Kidney (tissue), 14 donors: ENCODE data around the gene MYL5. TPM values are rescaled to one million over a fixed set of nuclear protein-coding genes. Genes with fewer than 3 reads are reported as not detected.
"Not testable (repeated sequence)": the region's sequence is repeated elsewhere in the genome, so short reads cannot be mapped to it uniquely, and the experiment has no call there.

ENCODE experiments used
- DNase-seq, 5 donors: peaks; one replicate each; pipeline ENCODE4 v3.0.0-alpha.2; 2013 to 2020
- FAIRE-seq: peaks from 2 replicates; lab custom pipeline; 2012; peaks lifted over from hg19 to GRCh38; lab: Jason Lieb, UNC
- H3K27ac ChIP-seq, 2 donors: one replicate each; pipeline ENCODE4 v1.7.0; 2013; ENCODE audit warnings: low read depth in 2 of 2, low read length in 2 of 2, inconsistent platforms in 1 of 2
- H3K27me3 ChIP-seq: one replicate; pipeline ENCODE4 v1.7.1; 2013; ENCODE audit warnings: low read length, inconsistent platforms; ENCODE audit not compliant: control insufficient read depth, insufficient read depth
- H3K36me3 ChIP-seq, 3 donors: one replicate each; pipeline versions ENCODE4 v1.7.0 to v1.7.1; 2013; ENCODE audit warnings: low read length in 3 of 3, control low read depth in 1 of 3, inconsistent platforms in 1 of 3; ENCODE audit not compliant: insufficient read depth in 3 of 3, control insufficient read depth in 2 of 3
- H3K4me1 ChIP-seq, 3 donors: one replicate each; pipeline versions ENCODE4 v1.7.0 to v1.7.1; 2013; ENCODE audit warnings: low read length in 3 of 3, inconsistent platforms in 1 of 3, low read depth in 1 of 3; ENCODE audit not compliant: control insufficient read depth in 2 of 3, insufficient read depth in 2 of 3
- H3K4me3 ChIP-seq, 3 donors: one replicate each; pipeline versions ENCODE4 v1.7.0 to v1.8.1; 2013; ENCODE audit warnings: low read length in 3 of 3, control low read depth in 1 of 3, inconsistent platforms in 1 of 3
- H3K9ac ChIP-seq, 3 donors: one replicate each; pipeline versions ENCODE4 v1.7.0 to v1.7.1; 2013; ENCODE audit warnings: low read length in 3 of 3, control low read depth in 1 of 3, inconsistent platforms in 1 of 3
- H3K9me3 ChIP-seq, 3 donors: one replicate each; pipeline versions ENCODE4 v1.7.0 to v1.7.1; 2013; ENCODE audit warnings: low read length in 3 of 3, control low read depth in 1 of 3, inconsistent platforms in 1 of 3; ENCODE audit not compliant: control insufficient read depth in 2 of 3, insufficient read depth in 1 of 3
- CTCF ChIP-seq: IDR thresholded peaks from 3 replicates; pipeline ENCODE4 v1.5.1; 2012; ENCODE audit warnings: mild to moderate bottlenecking, moderate library complexity, borderline replicate concordance; ENCODE audit not compliant: insufficient read depth; ENCODE audit errors: extremely low read depth
- intact Hi-C: fragments of 100-400 bp; cut with DNase I; formaldehyde crosslinking; loops from one replicate; pipeline ENCODE4 v1.11.1; 2022
- polyA plus RNA-seq: library from polyadenylated mRNA; stranded (reverse); fragments of 350-450 nt; fragmentation: Illumina TruSeq; extraction: RNeasy Lipid Tissue Mini Kit (QIAGEN cat#74804); gene quantifications from one replicate; pipeline ENCODE4 v1.2.3, GENCODE V29; 2014; ENCODE audit warnings: low read depth, low replicate concordance; ENCODE audit not compliant: insufficient read depth
- total RNA-seq: library from RNA; stranded (reverse); fragmentation: NEBNext Ultra II Directional; extraction: Animal tissue kit (Norgen Biotek cat#: 25700); gene quantifications from one replicate; pipeline ENCODE4 v1.2.1, GENCODE V29; 2021
- donor health status: control.
- donor health status: control.
- donor health status: control.
- donor health status: control.
- donor health status: control.
- donor health status: DM: yes; HTN: yes; CAD: no.
- donor health status: Normal renal cell carcinoma (clear cell type).

Gene MYL5
- total and polyA plus RNA-seq, 2 donors from 2014 or later = 17.9 to 29.6 TPM

GRCh38 chr4:636628-637159 lies 37.6 kb upstream of the MYL5 start:
- peak in 1 of 5 donors; percentile 35 for DNase-seq
- Histone ChIP-seq H3K4me3 (no peak overlapping the region), H3K27ac (no peak overlapping the region), H3K9me3 (peaks cover 0 to under 1% (median 0%) of the 10 kb centered on the region in 3 donors), H3K27me3 (no peaks in the 10 kb centered on the region), H3K9ac (no peak overlapping the region), H3K4me1 (no peaks in the 10 kb centered on the region), H3K36me3 (no peaks in the 10 kb centered on the region)
- no peak for FAIRE-seq
- intact Hi-C loops = no loop called here
- no peak for TF ChIP-seq CTCF

GRCh38 chr4:637536-638280 lies 36.6 kb upstream of the MYL5 start:
- TF ChIP-seq CTCF = no peak
- FAIRE-seq = no peak
- Histone ChIP-seq H3K27ac (no peak overlapping the region), H3K4me1 (no peaks in the 10 kb centered on the region), H3K9ac (no peak overlapping the region), H3K4me3 (no peak overlapping the region), H3K27me3 (no peaks in the 10 kb centered on the region), H3K36me3 (no peaks in the 10 kb centered on the region), H3K9me3 (no peaks in the 10 kb centered on the region)
- intact Hi-C loops = no loop called here
- DNase-seq = peak; percentile 75 to 80 (median 76)

- H3K36me3 ChIP-seq, intact Hi-C loops, H3K9ac ChIP-seq, H3K9me3 ChIP-seq, H3K27ac ChIP-seq, H3K4me3 ChIP-seq, H3K4me1 ChIP-seq, H3K27me3 ChIP-seq, FAIRE-seq: not testable (repeated sequence)
- DNase-seq = peak in 1 of 5 donors; percentile 12
These were observed 32.0 kb upstream of the MYL5 start for GRCh38 chr4:642366-642765.

GRCh38 chr4:646460-646859 lies 27.9 kb upstream of the MYL5 start:
- Histone ChIP-seq H3K36me3 (no peaks in the 10 kb centered on the region), H3K4me3 (no peak overlapping the region), H3K9ac (no peak overlapping the region), H3K4me1 (no peaks in the 10 kb centered on the region), H3K27me3 (no peaks in the 10 kb centered on the region), H3K27ac (no peak overlapping the region), H3K9me3 (no peaks in the 10 kb centered on the region)
- FAIRE-seq = no peak
- intact Hi-C loops = no loop called here
- peak in 2 of 5 donors; percentile 27 to 64 for DNase-seq
- TF ChIP-seq CTCF = no peak
